Adrenal gland (tissue), 5 donors: ENCODE results near the gene HMGXB3.

Experiments
- CTCF ChIP-seq, 6 experiments: fragments of 450-650 bp in 4 of 6; fragments of 200-600 bp in 2 of 6; sonication (generic) in 1 of 6; IDR thresholded peaks; 1 replicate in 5 of 6; 2 replicates in 1 of 6; pipeline versions ENCODE4 v1.5.1 to v1.8.0; 2016 to 2021; ENCODE audit warnings: antibody characterized with exemption in 6 of 6, mild to moderate bottlenecking in 2 of 6, moderate library complexity in 1 of 6
- POLR2A ChIP-seq, 2 donors: fragments of 450-650 bp; IDR thresholded peaks; one replicate each; pipeline ENCODE4 v1.6.1; 2017; ENCODE audit warnings: antibody characterized with exemption in 2 of 2, mild to moderate bottlenecking in 2 of 2, moderate library complexity in 1 of 2
- donor health status: DM: no; HTN: no; CAD: no.

DNA sequence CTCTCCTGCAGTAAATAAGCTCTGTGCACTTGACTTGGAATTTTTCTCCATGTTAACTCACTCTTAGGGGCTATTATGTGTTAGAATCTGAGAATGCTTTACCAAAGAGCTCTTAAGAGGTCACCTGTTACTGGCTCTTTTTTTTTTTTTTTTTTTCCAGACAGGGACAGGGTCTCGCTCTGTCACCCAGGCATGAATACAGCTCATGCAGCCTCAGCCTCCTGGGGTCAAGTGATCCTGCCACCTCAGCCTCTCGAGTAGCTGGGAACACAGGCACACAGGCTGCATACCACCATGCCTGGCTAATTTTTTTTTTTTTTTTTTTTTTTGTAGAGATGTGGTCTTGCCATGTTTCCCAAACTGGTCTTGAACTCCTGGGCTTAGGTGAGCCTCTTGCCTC, 22.1 kb downstream of the HMGXB3 start:
- TF ChIP-seq CTCF (IDR thresholded peaks at IDR 0.05) (no peak), POLR2A (IDR thresholded peaks at IDR 0.05) (no peak)
